H9 (cell line): ENCODE data around the gene FNDC8. TPM values are rescaled to one million over a fixed set of nuclear protein-coding genes. Genes with fewer than 3 reads are reported as not detected.

Experiments used
- DNase-seq: peaks from one replicate; pipeline ENCODE4 v3.0.0-alpha.2; 2017
- H2AFZ ChIP-seq: one replicate; pipeline ENCODE4 v1.6.1; 2013; ENCODE audit warnings: mild to moderate bottlenecking, low read length, control low read depth, moderate library complexity
- H2AK5ac ChIP-seq: 2 replicates; pipeline ENCODE4 v1.6.1; 2013; ENCODE audit warnings: low read length, control low read depth, mixed read lengths; ENCODE audit not compliant: insufficient read length
- H2BK120ac ChIP-seq: one replicate; pipeline ENCODE4 v1.6.1; 2013; ENCODE audit warnings: low read depth, mild to moderate bottlenecking, low read length, control low read depth, inconsistent platforms; ENCODE audit not compliant: poor library complexity, severe bottlenecking
- H2BK12ac ChIP-seq: 2 replicates; pipeline ENCODE4 v1.6.1; 2013; ENCODE audit warnings: low read length, control low read depth, mixed read lengths, low read depth; ENCODE audit not compliant: insufficient read length
- H2BK15ac ChIP-seq: 2 replicates; pipeline ENCODE4 v1.6.1; 2013; ENCODE audit warnings: low read depth, low read length, control low read depth
- H2BK20ac ChIP-seq: one replicate; pipeline ENCODE4 v1.6.1; 2013; ENCODE audit warnings: low read depth, mild to moderate bottlenecking, low read length, control low read depth, inconsistent platforms; ENCODE audit not compliant: poor library complexity, severe bottlenecking
- H2BK5ac ChIP-seq: 2 replicates; pipeline ENCODE4 v1.6.1; 2013; ENCODE audit warnings: low read length, control low read depth, mixed read lengths; ENCODE audit not compliant: insufficient read length
- H3K14ac ChIP-seq: 2 replicates; pipeline ENCODE4 v1.6.1; 2013; ENCODE audit warnings: low read length, control low read depth; ENCODE audit not compliant: insufficient read depth
- H3K18ac ChIP-seq: 2 replicates; pipeline ENCODE4 v1.6.1; 2013; ENCODE audit warnings: low read depth, mild to moderate bottlenecking, mixed read lengths, low read length, control low read depth; ENCODE audit not compliant: insufficient read length
- H3K23ac ChIP-seq: 2 replicates; pipeline ENCODE4 v1.6.1; 2013; ENCODE audit warnings: low read length, control low read depth, mixed read lengths, low read depth; ENCODE audit not compliant: insufficient read length
- H3K23me2 ChIP-seq: 2 replicates; pipeline ENCODE4 v1.6.1; 2013; ENCODE audit warnings: low read depth, mild to moderate bottlenecking, mixed read lengths, low read length, control low read depth; ENCODE audit not compliant: insufficient read length, poor library complexity, severe bottlenecking
- H3K27ac ChIP-seq: 2 replicates; pipeline ENCODE4 v1.5.1; 2013; ENCODE audit warnings: low read length, control low read depth, mixed read lengths, low read depth; ENCODE audit not compliant: insufficient read length
- H3K27me3 ChIP-seq: 2 replicates; pipeline ENCODE4 v1.6.1; 2013; ENCODE audit warnings: low read length, control low read depth, inconsistent platforms; ENCODE audit not compliant: insufficient read depth
- H3K4ac ChIP-seq: 2 replicates; pipeline ENCODE4 v1.6.1; 2013; ENCODE audit warnings: low read depth, mild to moderate bottlenecking, control low read depth, inconsistent platforms, low read length, moderate library complexity
- H3K4me1 ChIP-seq: 2 replicates; pipeline ENCODE4 v1.6.1; 2013; ENCODE audit warnings: low read length, control low read depth, inconsistent platforms; ENCODE audit not compliant: insufficient read depth
- H3K4me2 ChIP-seq: 2 replicates; pipeline ENCODE4 v1.6.1; 2013; ENCODE audit warnings: low read length, control low read depth, mixed read lengths; ENCODE audit not compliant: insufficient read length, insufficient read depth
- H3K56ac ChIP-seq: 2 replicates; pipeline ENCODE4 v1.6.1; 2013; ENCODE audit warnings: low read depth, mild to moderate bottlenecking, mixed read lengths, low read length, control low read depth; ENCODE audit not compliant: insufficient read length
- H3K79me1 ChIP-seq: 2 replicates; pipeline ENCODE4 v1.6.1; 2013; ENCODE audit warnings: low read depth, mild to moderate bottlenecking, moderate library complexity, low read length, control low read depth, inconsistent platforms; ENCODE audit not compliant: insufficient read depth, poor library complexity, severe bottlenecking
- H3K79me2 ChIP-seq: 2 replicates; pipeline ENCODE4 v1.6.1; 2013; ENCODE audit warnings: low read length, control low read depth, inconsistent platforms; ENCODE audit not compliant: insufficient read depth
- H3K9ac ChIP-seq: 2 replicates; pipeline ENCODE4 v1.6.1; 2013; ENCODE audit warnings: low read length, control low read depth, mixed read lengths; ENCODE audit not compliant: insufficient read length; ENCODE audit errors: extremely low read depth
- H3K9me3 ChIP-seq: one replicate; pipeline ENCODE4 v1.6.1; 2013; ENCODE audit warnings: low read depth, low read length, inconsistent platforms; ENCODE audit not compliant: control insufficient read depth
- H3T11ph ChIP-seq: one replicate; pipeline ENCODE4 v1.6.1; 2013; ENCODE audit warnings: mild to moderate bottlenecking, low read length, control low read depth, inconsistent platforms
- H4K20me1 ChIP-seq: one replicate; pipeline ENCODE4 v1.6.1; 2013; ENCODE audit not compliant: control insufficient read depth, insufficient read length, insufficient read depth
- H4K5ac ChIP-seq: 2 replicates; pipeline ENCODE4 v1.6.1; 2013; ENCODE audit warnings: low read depth, mild to moderate bottlenecking, mixed read lengths, low read length, control low read depth; ENCODE audit not compliant: insufficient read length
- H4K8ac ChIP-seq: replicated peaks from 2 replicates; pipeline ENCODE4 v1.6.1; 2013; ENCODE audit warnings: low read length, control low read depth, mixed read lengths, low read depth; ENCODE audit not compliant: insufficient read length
- H4K91ac ChIP-seq: 2 replicates; pipeline ENCODE4 v1.6.1; 2013; ENCODE audit warnings: low read depth, mild to moderate bottlenecking, moderate library complexity, mixed read lengths, low read length, control low read depth; ENCODE audit not compliant: insufficient read length
- H3K27ac Mint-ChIP-seq, 3 experiments: 2 replicates in 2 of 3; 3 replicates in 1 of 3; pipeline ENCODE4 v1.8.0; 2020 to 2021; ENCODE audit warnings: mixed read lengths in 3 of 3, mild to moderate bottlenecking in 1 of 3, moderate library complexity in 1 of 3
- H3K27me3 Mint-ChIP-seq: 2 replicates; pipeline ENCODE4 v1.8.0; 2021; ENCODE audit warnings: low read depth, mild to moderate bottlenecking, moderate library complexity, mixed read lengths
- H3K36me3 Mint-ChIP-seq, 3 experiments: 2 replicates in 2 of 3; 3 replicates in 1 of 3; pipeline ENCODE4 v1.8.0; 2020 to 2021; ENCODE audit warnings: low read depth in 3 of 3, mixed read lengths in 3 of 3; ENCODE audit not compliant: insufficient read depth in 1 of 3
- H3K4me1 Mint-ChIP-seq, 2 experiments: 2 replicates each; pipeline ENCODE4 v1.8.0; 2020; ENCODE audit warnings: mixed read lengths in 2 of 2
- H3K4me3 Mint-ChIP-seq, 2 experiments: 2 replicates in 1 of 2; 3 replicates in 1 of 2; pipeline ENCODE4 v1.8.0; 2020 to 2021; ENCODE audit warnings: mild to moderate bottlenecking in 2 of 2, mixed read lengths in 2 of 2, moderate library complexity in 1 of 2
- H3K9me3 Mint-ChIP-seq, 2 experiments: 2 replicates in 1 of 2; 3 replicates in 1 of 2; pipeline ENCODE4 v1.8.0; 2020; ENCODE audit warnings: mild to moderate bottlenecking in 2 of 2, mixed read lengths in 2 of 2, moderate library complexity in 1 of 2
- WGBS: extraction: QIAGEN DNeasy Blood & Tissue Kit; methylation state at CpG from one replicate; pipeline ENCODE4 v1.1.7; 2013; ENCODE audit warnings: missing lambda C conversion rate, low lambda C conversion rate, mixed read lengths; ENCODE audit not compliant: insufficient read length; ENCODE audit errors: extremely low coverage; 5-methylcytosine and 5-hydroxymethylcytosine counted together
- total RNA-seq: library from RNA; stranded (reverse); gene quantifications from 2 replicates; pipeline ENCODE4 v1.2.1, GENCODE V29; 2021
- TF ChIP-seq, protein P1 (sequence below): fragments of 200-600 bp; sonication (generic); conservative IDR thresholded peaks from 3 replicates; pipeline ENCODE4 v1.8.0; 2021; ENCODE audit warnings: antibody characterized with exemption, mild to moderate bottlenecking

Gene FNDC8
- total RNA-seq, 1 experiment from 2014 or later: not detected

DNA sequence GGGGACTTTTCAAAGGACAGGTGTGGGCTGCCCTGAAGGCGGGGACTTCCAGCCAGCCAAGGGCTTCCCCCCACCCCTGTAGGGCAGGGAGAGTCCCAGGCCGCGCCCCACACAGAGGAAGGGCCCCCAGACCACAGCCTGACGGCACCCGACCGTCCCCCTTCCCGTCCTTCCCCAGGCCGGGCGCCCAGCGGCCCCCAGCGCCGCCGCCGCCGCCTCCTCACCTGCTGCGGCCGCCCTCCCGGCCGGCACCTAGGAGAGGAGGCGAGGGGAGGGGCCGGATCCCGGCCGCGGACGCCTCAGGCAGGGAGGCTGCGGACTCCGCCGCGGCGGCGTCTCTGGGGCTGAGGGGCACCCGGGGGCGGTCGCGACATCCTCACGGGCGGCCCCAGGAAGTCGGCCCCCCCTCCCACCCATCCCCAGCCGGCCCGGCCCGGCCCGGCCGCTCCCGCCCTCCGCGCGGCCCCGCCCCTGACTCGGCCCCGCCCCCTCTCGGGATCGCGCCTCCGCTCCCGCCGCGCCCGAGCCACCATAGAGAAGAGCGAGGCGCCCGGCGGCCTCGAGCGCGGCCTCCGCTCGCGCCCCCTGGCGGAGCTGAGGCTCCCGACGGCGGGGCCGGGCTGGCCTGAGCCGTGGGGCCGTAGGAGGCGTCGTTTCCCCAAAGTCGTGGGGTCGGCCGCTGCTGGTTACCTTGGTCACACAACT is 32.4 kb upstream of the FNDC8 start:
- Mint-ChIP-seq H3K27ac (peak overlapping the region in 1 of 3 experiments; percentile 85; a peak in 3 of 7 replicates), H3K36me3 (peaks cover 0 to 2% (median 0%) of the 10 kb centered on the region in 3 experiments; a peak in 1 of 7 replicates), H3K4me3 (peak overlapping the region; percentile 81 to 92), H3K27me3 (no peaks in the 10 kb centered on the region; the same call in 1 of the 2 replicates), H3K9me3 (no peaks in the 10 kb centered on the region), H3K4me1 (peaks cover 43% of the 10 kb centered on the region in 2 experiments)
- Histone ChIP-seq H4K8ac (no peak overlapping the region), H2BK120ac (no peak overlapping the region), H2AFZ (no peak overlapping the region), H3K23ac (no peak overlapping the region), H3K56ac (no peak overlapping the region), H2BK12ac (no peak overlapping the region), H3K79me2 (no peaks in the 10 kb centered on the region; the same call in 1 of the 2 replicates), H4K91ac (no peak overlapping the region), H3K9ac (peak overlapping the region; percentile 66), H2BK15ac (no peak overlapping the region), H3K27ac (no peak overlapping the region), H3K4me2 (peak overlapping the region; percentile 87), H3K79me1 (no peaks in the 10 kb centered on the region), H3K4me1 (peaks cover 5% of the 10 kb centered on the region; the same call in 1 of the 2 replicates), H3K4ac (no peak overlapping the region), H3K27me3 (no peaks in the 10 kb centered on the region), H2BK5ac (no peak overlapping the region), H2AK5ac (no peak overlapping the region), H3K9me3 (no peaks in the 10 kb centered on the region), H3K23me2 (peaks cover 15% of the 10 kb centered on the region), H3K18ac (peak overlapping the region; percentile 9), H3K14ac (no peak overlapping the region), H3T11ph (no peak overlapping the region), H4K5ac (no peak overlapping the region), H2BK20ac (no peak overlapping the region), H4K20me1 (no peaks in the 10 kb centered on the region)
- TF ChIP-seq, protein P1, sequence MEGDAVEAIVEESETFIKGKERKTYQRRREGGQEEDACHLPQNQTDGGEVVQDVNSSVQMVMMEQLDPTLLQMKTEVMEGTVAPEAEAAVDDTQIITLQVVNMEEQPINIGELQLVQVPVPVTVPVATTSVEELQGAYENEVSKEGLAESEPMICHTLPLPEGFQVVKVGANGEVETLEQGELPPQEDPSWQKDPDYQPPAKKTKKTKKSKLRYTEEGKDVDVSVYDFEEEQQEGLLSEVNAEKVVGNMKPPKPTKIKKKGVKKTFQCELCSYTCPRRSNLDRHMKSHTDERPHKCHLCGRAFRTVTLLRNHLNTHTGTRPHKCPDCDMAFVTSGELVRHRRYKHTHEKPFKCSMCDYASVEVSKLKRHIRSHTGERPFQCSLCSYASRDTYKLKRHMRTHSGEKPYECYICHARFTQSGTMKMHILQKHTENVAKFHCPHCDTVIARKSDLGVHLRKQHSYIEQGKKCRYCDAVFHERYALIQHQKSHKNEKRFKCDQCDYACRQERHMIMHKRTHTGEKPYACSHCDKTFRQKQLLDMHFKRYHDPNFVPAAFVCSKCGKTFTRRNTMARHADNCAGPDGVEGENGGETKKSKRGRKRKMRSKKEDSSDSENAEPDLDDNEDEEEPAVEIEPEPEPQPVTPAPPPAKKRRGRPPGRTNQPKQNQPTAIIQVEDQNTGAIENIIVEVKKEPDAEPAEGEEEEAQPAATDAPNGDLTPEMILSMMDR: peak; percentile 77
- no CpG with 5 or more reads among the region's 80 CpGs for WGBS
- peak; percentile 93 for DNase-seq
